Stimulated activated CD8-positive, alpha-beta memory T cell treated with anti-CD3 and anti-CD28 coated beads, Interleukin-12 subunit alpha, Interleukin-12 subunit beta, amount 100 ng/mL, for 4 hours (primary cell): ENCODE data around the gene SCN2B.

Experiments used
- DNase-seq: peaks from one replicate; pipeline ENCODE4 v3.0.0-alpha.2; 2020; ENCODE audit warnings: low read depth

The SCN2B gene

DNA sequence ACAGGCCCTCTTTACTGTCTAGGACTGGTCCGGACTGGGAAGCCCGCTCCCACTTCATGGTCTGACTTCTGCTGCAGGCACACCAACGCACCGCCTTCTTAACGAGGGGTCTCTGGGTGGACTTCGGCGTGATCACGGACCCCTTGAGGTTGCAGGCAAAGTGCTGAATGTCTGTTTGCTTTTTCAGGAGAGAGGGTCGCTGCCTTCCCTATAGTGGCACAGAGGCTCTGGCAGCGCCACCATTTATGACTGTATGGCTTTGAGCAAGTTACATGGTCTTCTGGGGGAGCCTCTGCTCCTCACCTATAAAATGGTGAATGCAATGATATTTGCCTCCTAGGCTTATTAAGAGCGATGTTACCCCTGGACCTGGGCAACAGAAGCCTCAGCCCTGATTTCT is 22.5 kb downstream of the SCN2B start:
- no peak for DNase-seq

DNA sequence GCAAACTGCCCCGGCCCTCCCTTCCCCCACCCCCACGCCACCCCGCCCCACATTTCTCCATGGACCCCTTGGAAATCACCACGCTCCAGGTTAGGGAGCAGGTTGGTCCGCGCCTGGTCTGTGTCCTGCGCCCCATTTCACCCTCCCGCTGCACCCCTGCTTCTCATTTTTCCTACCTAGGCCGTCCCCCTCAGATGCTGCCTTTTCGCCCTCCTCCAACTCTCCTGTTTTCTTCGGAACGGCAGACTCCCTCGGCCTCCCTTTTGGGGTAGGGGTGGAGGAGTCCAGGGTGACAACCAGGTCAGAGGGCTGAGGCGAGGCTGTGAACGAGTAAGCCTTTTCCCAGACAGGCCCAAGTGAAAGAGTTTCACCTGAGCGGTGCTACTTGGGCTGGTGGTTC is 22.9 kb downstream of the SCN2B start:
- no peak for DNase-seq

- DNase-seq: no peak
Observed at GRCh38 chr11:118152552-118153471, 23.6 kb downstream of the SCN2B start, which contains the start of gene SCN4B. Gene SCN4B (minus strand): TSS chr11:118152823. CDS start chr11:118152673, 150 bp downstream.

DNA sequence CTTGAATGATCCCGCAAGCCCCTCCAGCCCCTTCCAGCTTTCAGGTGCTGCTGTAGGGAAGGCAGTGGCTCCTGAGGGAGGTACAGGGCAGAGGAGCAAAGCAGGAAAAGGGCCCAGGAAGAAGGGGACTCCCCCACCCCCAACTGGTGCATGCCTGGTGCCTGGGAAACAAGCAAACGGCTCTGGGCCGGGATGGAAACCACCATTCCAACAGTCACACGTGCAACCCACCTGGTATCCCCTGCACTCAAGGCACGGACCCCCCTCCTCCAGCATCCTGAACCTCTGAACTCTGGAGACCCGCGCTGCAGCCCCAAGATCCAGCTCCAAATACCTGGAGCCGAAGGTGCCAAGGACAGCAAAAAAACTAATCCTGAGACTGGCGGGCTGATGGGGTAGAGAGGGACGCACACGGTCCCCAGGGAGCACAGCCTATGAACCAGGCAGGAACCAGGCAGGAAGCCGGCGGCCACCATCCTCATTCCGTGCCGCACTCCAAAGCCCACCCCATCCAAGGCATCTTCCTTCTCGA is 24.4 kb downstream of the SCN2B start:
- DNase-seq: no peak

DNA sequence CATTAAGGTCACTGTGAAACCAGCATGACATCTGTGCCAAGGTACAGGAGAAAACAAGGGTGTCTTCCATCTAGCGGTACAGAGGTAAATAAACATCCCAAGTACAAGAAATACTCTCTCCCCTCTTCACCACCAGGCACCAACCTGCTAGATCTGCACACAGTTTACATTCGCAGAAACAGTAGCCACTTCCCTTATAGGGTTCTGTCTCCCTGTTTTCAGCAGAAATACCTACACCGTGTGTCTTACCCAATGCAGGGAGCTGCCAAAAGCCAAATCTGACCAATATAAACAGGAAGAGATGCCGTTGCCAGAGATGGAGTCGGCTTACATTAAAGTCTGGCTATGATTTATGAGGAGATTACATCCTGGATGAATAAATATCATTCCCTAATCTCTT is 25.0 kb downstream of the SCN2B start:
- DNase-seq: no peak

DNA sequence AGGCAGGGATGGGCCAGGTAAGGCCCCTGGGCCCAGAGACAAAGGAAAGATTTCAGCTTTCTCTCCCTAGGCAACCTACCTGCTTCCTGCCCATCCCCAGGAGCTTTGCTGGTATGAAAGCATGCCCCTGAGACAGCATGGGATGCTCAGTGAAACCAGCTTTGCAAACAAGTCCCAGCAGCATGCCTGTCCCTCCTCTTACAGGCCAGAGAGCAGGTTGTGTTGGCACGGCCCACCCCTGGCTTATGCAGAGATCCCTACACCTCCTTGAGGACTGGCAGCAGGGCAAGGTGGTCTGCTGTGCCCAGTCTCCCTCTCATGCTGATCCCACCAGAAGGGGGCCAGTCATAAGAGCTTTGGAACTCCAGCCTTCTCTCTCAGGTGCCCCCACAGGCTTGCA is 26.9 kb downstream of the SCN2B start:
- no peak for DNase-seq

DNA sequence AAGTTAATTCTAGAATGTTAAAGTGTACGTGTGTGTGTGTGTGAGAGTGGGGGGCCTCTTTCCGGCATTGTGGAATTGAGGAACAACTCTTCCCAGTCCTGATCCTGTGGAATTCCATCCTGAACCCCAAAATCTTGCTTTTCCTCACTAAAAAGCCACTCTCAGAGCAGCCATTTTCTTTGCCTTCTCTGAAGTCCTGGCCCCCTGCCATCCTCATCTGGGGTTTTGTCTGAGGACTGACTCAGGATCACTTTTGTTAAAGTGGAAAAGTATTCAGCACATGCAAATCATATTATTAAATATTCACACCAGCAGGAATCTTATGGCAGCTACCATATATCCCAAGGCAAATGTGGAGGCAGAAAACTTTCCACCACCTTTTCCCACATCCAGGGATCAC is 27.6 kb downstream of the SCN2B start:
- no peak for DNase-seq

DNA sequence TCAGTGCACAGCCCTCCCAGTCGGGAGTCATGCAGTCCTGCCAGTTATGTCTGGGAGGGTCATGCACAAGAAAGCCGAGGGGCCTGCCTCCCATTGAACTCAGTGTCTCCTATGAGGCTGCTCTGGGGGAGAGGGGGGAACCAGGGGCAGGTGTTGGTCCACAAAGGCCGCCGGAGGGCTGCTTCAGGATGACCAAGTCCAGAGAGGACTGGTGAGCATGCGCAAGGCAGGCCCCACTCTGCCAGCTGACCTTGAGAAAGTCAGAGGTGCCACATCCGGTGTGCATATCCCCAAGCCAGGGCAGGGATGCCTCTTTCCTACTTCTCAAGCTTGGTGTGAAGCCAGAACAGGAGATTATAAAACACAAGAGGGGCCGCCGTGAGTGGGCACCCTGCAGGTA is 28.2 kb downstream of the SCN2B start:
- DNase-seq: no peak

GRCh38 chr11:118147502-118147901 is 28.9 kb downstream of the SCN2B start:
- no peak for DNase-seq

- no peak for DNase-seq
Observed at GRCh38 chr11:118146554-118146953, 29.9 kb downstream of the SCN2B start.

- DNase-seq: peak; percentile 71
Observed at GRCh38 chr11:118145285-118146227, 30.9 kb downstream of the SCN2B start.

DNA sequence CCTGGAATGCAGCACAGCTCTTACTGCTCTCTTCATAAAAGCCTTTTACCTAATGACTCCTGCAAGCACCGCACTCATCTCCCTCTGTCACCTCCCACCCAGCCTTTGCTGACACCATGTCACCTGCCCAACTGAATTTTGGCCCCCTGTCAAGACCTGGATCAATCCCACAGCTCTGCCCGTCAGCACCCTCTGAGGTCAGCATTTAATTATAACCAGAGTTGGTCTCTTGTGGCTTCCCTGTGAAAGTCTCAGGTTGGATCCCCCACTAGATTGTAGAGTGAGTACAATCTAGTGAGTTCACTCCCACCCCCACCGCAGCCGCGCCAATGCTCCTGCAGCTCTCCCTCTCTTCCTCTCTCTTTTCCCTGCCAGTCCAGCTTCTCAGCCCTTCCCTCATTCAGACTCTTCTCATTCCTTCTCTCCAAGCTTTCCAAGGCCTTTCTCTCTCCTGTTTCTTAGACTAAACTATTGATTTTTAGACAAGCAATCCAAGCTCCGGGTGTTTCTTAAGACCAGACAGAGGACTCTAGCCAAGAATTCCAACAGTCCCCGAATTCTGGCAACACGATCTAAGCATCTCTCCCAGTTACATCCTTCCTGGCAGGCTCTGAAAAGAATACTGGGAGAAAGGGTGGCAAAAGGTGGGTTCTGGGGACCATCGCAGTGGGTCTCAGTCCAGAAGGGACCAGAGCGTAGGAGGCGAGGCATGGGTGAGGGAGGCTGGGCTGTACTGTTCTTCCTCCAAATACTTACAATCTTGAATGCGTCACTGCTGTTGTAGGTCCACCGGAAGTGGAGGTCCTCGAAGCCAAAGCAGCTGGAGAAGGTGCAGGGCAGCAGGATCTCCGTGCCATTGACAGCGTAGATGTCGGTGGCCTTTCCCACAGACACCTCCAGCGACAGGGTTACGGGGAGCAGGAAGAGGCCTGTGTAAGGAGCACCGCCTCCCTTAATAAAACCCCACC is 31.9 kb downstream of the SCN2B start:
- no peak for DNase-seq

DNA sequence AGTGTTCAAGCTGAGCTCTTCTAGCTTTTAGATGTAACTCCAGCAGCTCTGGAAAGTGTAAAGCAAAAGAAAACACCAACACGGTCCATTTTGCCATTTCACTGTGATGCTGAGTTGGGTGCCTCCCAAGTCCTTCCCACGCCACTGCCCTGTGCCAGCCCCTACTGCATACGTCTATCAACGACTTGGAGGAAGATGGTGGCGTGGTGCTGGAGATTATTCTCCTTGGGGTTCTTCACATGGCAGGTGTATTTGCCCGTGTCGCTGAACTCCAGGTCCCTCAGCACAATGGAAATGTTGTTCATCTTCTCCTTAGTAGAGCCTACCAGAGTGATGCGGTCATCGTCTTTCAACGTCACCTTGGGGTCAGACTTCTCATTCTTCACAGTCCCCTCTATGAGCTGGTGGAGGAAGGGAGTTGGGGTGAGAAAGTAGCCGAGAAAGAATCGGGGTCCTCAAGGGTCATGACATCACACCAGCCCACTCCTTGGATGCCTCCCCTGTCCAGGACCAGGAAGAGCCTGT is 32.7 kb downstream of the SCN2B start:
- no peak for DNase-seq

- DNase-seq: no peak
Observed at GRCh38 chr11:118142809-118143208, 33.6 kb downstream of the SCN2B start.

DNA sequence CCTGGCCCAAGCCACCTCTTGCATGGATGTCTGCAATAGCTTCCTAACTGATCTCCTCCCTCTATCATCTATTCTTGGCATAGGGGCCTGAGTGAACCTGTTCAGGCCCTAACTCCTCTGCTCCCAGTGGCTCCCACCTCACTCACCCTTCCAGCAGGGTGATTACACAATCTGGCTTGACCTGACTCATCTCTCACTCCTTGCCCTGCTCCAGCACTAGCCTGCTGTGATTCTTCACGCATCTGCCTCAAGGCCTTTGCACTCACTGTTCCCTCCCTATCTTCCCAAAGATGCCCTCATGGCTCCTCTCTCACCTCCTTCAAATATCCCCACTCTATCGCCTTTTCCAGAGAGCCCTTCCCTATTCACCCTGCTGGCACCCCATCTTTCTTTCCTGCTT is 34.4 kb downstream of the SCN2B start:
- no peak for DNase-seq

DNA sequence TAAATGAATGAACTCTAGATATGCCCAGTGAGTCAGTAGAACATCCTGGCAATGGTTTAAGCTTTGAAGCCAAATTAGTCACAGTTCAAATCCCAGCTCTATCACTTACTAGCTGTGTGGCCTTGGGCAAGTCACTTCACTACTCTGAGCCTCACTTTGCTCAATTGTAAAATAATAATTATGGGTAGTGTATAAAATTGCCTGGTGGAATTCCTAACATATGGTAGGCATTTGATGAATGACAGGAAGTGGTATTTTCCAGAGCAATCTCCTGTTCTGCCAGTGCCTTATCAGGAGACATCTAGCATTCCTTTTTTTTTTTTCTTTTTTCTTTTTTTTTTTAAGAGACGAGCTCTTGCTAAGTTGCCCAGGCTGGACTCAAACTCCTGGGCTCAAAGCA is 36.9 kb downstream of the SCN2B start:
- no peak for DNase-seq

- DNase-seq: no peak
Observed at GRCh38 chr11:118138839-118139420, 37.5 kb downstream of the SCN2B start.

- no peak for DNase-seq
Observed at GRCh38 chr11:118136801-118137200, 39.6 kb downstream of the SCN2B start.

DNA sequence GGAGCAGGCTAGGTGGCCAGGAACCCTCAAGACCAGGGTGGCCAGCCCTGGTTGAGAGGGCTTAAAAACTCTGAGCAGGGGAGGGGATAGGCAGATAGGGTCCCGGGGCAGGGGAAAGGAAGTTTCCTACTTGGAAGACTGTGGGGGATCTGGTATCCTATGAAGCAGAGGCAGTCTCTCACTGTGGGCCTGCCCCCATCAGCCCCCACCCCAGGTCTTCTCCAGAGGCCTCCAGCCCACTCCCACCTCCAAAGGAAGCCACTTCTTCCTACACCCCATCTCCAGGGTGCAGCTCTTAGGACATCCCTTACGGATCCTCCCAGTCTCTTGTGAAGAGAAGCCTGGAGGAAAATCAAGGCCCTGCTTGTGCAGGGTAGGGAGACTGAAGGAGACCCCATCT is 40.1 kb downstream of the SCN2B start:
- no peak for DNase-seq

DNA sequence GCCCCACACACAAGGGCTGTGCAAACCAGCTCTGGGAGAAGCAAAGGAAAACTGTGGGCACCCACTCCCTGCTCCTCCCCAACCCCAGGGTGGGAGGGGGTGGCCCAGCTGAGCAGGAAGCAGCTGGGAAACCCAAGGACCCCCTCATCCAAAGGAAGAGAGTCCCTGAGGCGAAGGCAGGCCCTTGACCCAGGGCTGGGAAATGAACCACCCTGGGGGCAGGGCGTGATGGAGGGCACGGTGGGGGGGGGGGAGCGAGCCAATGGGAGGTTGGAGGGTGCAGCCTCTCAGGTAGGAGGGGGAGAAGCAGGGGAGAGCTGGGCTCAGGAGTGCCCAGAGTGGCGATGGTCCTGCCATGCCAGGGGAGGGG is 40.7 kb downstream of the SCN2B start:
- DNase-seq: no peak
